Measurements from ENCODE around the gene OR51A2. TPM values are rescaled to one million over a fixed set of nuclear protein-coding genes. Genes with fewer than 3 reads are reported as not detected.

Gene OR51A2
- total and polyA plus RNA-seq, 9 of the 15 experiments (the other 6 are each of a cell fraction or from before 2014, with no cell fraction given): not detected

DNA sequence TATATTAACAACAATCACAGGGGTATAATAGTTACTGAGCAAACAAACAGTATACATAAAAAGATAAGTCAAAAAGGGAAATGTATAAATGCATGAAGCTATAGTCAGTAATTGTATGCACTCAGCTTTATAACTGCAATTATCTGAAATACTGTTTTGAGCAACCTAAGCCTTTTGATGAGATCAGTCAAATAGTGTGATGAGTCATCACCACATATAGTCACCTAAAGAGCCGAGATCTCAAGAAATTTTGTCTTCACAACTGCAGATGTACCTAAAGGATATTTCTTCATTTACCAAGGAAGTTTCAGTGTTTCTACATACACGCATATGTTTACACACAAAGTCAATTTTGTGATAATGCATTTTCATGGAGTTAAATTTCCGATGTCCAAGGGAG is 5.4 kb upstream of the OR51A2 start (continued):
- TF ChIP-seq, protein P1, sequence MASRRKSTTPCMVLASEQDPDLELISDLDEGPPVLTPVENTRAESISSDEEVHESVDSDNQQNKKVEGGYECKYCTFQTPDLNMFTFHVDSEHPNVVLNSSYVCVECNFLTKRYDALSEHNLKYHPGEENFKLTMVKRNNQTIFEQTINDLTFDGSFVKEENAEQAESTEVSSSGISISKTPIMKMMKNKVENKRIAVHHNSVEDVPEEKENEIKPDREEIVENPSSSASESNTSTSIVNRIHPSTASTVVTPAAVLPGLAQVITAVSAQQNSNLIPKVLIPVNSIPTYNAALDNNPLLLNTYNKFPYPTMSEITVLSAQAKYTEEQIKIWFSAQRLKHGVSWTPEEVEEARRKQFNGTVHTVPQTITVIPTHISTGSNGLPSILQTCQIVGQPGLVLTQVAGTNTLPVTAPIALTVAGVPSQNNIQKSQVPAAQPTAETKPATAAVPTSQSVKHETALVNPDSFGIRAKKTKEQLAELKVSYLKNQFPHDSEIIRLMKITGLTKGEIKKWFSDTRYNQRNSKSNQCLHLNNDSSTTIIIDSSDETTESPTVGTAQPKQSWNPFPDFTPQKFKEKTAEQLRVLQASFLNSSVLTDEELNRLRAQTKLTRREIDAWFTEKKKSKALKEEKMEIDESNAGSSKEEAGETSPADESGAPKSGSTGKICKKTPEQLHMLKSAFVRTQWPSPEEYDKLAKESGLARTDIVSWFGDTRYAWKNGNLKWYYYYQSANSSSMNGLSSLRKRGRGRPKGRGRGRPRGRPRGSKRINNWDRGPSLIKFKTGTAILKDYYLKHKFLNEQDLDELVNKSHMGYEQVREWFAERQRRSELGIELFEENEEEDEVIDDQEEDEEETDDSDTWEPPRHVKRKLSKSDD (conservative IDR thresholded peaks at IDR 0.05; ENCODE audit: low read length): no peak
- TF ChIP-seq CBX1 (IDR thresholded peaks at IDR 0.05; ENCODE audit: low read depth): no peak
- TF ChIP-seq, protein P2, sequence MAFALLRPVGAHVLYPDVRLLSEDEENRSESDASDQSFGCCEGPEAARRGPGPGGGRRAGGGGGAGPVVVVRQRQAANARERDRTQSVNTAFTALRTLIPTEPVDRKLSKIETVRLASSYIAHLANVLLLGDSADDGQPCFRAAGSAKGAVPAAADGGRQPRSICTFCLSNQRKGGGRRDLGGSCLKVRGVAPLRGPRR (CRISPR knock-in tag; IDR thresholded peaks at IDR 0.05): no peak
- no peak for TF ChIP-seq NFIX (CRISPR knock-in tag; IDR thresholded peaks at IDR 0.05; ENCODE audit: low read depth)
- TF ChIP-seq, protein P3, sequence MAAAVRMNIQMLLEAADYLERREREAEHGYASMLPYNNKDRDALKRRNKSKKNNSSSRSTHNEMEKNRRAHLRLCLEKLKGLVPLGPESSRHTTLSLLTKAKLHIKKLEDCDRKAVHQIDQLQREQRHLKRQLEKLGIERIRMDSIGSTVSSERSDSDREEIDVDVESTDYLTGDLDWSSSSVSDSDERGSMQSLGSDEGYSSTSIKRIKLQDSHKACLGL (CRISPR knock-in tag; IDR thresholded peaks at IDR 0.05; ENCODE audit: borderline replicate concordance, poor library complexity, severe bottlenecking): no peak
- TF ChIP-seq FOSL1 (tag; conservative IDR thresholded peaks at IDR 0.05): peak; percentile 66
- no peak for TF ChIP-seq SP2 (IDR thresholded peaks at IDR 0.05; ENCODE audit: extremely low read depth, low read depth, low read length, poor library complexity, severe bottlenecking)
- TF ChIP-seq, protein P4, sequence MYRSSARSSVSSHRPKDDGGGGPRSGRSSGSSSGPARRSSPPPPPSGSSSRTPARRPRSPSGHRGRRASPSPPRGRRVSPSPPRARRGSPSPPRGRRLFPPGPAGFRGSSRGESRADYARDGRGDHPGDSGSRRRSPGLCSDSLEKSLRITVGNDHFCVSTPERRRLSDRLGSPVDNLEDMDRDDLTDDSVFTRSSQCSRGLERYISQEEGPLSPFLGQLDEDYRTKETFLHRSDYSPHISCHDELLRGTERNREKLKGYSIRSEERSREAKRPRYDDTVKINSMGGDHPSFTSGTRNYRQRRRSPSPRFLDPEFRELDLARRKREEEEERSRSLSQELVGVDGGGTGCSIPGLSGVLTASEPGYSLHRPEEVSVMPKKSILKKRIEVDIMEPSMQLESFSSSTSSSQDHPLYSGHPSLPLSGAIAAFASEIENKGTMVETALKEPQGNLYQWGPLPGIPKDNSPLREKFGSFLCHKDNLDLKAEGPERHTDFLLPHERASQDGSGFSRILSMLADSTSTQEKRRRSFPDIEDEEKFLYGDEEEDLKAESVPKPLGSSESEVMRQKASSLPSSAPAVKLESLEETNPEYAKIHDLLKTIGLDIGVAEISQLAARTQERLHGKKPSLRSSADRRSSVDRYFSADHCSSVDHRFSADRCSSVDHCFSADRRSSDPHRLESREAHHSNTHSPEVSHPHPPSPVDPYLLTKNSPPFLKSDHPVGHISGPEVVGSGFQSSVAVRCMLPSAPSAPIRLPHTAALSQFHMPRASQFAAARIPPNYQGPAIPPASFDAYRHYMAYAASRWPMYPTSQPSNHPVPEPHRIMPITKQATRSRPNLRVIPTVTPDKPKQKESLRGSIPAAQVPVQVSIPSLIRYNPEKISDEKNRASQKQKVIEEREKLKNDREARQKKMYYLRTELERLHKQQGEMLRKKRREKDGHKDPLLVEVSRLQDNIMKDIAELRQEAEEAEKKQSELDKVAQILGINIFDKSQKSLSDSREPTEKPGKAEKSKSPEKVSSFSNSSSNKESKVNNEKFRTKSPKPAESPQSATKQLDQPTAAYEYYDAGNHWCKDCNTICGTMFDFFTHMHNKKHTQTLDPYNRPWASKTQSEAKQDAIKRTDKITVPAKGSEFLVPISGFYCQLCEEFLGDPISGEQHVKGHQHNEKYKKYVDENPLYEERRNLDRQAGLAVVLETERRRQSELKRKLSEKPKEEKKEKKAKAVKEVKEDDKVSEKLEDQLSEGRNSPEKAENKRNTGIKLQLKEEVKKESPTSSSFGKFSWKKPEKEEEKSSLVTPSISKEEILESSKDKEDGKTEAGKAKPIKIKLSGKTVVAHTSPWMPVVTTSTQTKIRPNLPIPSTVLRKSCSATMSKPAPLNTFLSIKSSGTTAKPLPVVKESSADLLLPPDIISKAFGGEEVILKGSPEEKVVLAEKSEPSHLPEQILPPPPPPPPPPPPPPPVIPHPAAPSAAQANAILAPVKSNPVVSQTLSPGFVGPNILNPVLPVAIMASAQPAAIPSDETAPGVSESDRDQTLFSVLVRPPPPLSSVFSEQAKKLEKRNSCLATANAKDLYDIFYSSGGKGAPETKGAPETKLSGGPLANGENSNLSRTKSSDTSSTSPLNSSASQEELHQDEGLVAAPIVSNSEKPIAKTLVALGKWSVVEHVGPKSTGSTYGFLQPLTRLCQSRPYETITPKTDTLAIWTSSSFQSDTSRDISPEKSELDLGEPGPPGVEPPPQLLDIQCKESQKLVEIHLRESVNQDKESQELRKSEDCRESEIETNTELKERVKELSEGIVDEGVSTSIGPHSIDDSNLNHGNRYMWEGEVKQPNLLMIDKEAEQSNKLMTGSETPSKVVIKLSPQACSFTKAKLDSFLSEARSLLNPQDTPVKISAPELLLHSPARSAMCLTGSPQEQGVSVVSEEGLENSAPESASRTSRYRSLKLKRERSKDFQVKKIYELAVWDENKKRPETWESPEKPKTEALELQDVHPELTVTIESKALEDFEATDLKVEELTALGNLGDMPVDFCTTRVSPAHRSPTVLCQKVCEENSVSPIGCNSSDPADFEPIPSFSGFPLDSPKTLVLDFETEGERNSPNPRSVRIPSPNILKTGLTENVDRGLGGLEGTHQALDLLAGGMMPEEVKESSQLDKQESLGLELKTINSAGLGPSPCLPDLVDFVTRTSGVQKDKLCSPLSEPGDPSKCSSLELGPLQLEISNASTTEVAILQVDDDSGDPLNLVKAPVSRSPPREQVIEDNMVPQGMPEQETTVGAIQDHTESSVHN (IDR thresholded peaks at IDR 0.05; ENCODE audit: borderline replicate concordance in 1 of 2, low read depth in 1 of 2): no peak
- TF ChIP-seq, protein P5, sequence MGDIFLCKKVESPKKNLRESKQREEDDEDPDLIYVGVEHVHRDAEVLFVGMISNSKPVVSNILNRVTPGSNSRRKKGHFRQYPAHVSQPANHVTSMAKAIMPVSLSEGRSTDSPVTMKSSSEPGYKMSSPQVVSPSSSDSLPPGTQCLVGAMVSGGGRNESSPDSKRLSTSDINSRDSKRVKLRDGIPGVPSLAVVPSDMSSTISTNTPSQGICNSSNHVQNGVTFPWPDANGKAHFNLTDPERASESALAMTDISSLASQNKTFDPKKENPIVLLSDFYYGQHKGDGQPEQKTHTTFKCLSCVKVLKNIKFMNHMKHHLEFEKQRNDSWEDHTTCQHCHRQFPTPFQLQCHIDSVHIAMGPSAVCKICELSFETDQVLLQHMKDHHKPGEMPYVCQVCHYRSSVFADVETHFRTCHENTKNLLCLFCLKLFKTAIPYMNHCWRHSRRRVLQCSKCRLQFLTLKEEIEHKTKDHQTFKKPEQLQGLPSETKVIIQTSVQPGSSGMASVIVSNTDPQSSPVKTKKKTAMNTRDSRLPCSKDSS (IDR thresholded peaks at IDR 0.05; ENCODE audit: low read depth, partially characterized antibody): no peak
